Breast epithelium (tissue), 4 donors: ENCODE measurements around the gene TM4SF1. TPM values are rescaled to one million over a fixed set of nuclear protein-coding genes. Genes with fewer than 3 reads are reported as not detected.

Experiments used
- DNase-seq, 2 donors: peaks; one replicate each; pipeline ENCODE4 v3.0.0-alpha.2; 2019; ENCODE audit warnings: low spot score in 2 of 2
- H3K27ac ChIP-seq, 2 donors: fragments of 200-600 bp; sonication (generic) in 1 of 2; one replicate each; pipeline ENCODE4 v1.5.1; 2016 to 2019; ENCODE audit warnings: mild to moderate bottlenecking in 1 of 2
- H3K27me3 ChIP-seq, 2 donors: fragments of 200-600 bp; sonication (generic) in 1 of 2; one replicate each; pipeline versions ENCODE4 v1.5.1 to v1.6.0; 2017 to 2019; ENCODE audit warnings: control low read depth in 1 of 2, mild to moderate bottlenecking in 1 of 2
- H3K36me3 ChIP-seq: fragments of 200-600 bp; one replicate; pipeline ENCODE4 v1.5.1; 2019
- H3K4me1 ChIP-seq, 2 donors: fragments of 200-600 bp; sonication (generic); one replicate each; pipeline ENCODE4 v1.5.1; 2016 to 2019; ENCODE audit warnings: control low read depth in 1 of 2
- H3K4me3 ChIP-seq, 3 donors: fragments of 200-600 bp; sonication (generic); 1 replicate in 2 of 3; 2 replicates in 1 of 3; pipeline ENCODE4 v1.5.1; 2016 to 2019; ENCODE audit warnings: mild to moderate bottlenecking in 3 of 3, moderate library complexity in 2 of 3
- H3K9me3 ChIP-seq, 2 donors: fragments of 200-600 bp; sonication (generic) in 1 of 2; one replicate each; pipeline ENCODE4 v1.5.1; 2016 to 2019; ENCODE audit warnings: control low read depth in 1 of 2
- CTCF ChIP-seq, 3 donors: fragments of 450-650 bp; IDR thresholded peaks; one replicate each; pipeline ENCODE4 v1.5.1; 2016 to 2017; ENCODE audit warnings: antibody characterized with exemption in 3 of 3, mild to moderate bottlenecking in 3 of 3, moderate library complexity in 3 of 3
- POLR2A ChIP-seq: fragments of 450-650 bp; IDR thresholded peaks from one replicate; pipeline ENCODE4 v1.6.1; 2016; ENCODE audit warnings: antibody characterized with exemption, mild to moderate bottlenecking, moderate library complexity
- POLR2AphosphoS5 ChIP-seq, 3 donors: sonication (generic); formaldehyde crosslinking; IDR thresholded peaks; one replicate each; pipeline ENCODE4 v1.6.1; 2017; ENCODE audit warnings: antibody characterized with exemption in 3 of 3
- intact Hi-C: fragments of 100-400 bp; cut with DNase I; formaldehyde crosslinking; loops from one replicate; pipeline ENCODE4 v1.15.1; 2023; ENCODE audit warnings: low total_unique reads
- total RNA-seq, 3 donors: library from RNA; depleted of rRNA; stranded (reverse); fragments of >200 nt; gene quantifications; one replicate each; pipeline ENCODE4 v1.1.0, GENCODE V29; 2016

The TM4SF1 gene
- total RNA-seq, 3 donors from 2014 or later = 48.5 to 559 (median 290) TPM

- Histone ChIP-seq H3K4me3 (peak overlapping the region; percentile 36 to 60 (median 59)), H3K27me3 (no peaks in the 10 kb centered on the region), H3K36me3 (no peaks in the 10 kb centered on the region), H3K9me3 (no peaks in the 10 kb centered on the region), H3K4me1 (peaks cover 0 to 12% of the 10 kb centered on the region in 2 donors), H3K27ac (peak overlapping the region; percentile 85 to 96)
- intact Hi-C loops = loop anchor here (10.0 kb wide), 1 partner anchor 100 kb away; the partner anchor contains the start of gene TM4SF4
- TF ChIP-seq POLR2A (no peak), CTCF (IDR thresholded peaks at IDR 0.05) (no peak), POLR2AphosphoS5 (IDR thresholded peaks at IDR 0.05) (no peak)
- no peak for DNase-seq
These were observed 2.5 kb downstream of the TM4SF1 start for GRCh38 chr3:149374793-149375500.

- peaks cover 0 to 12% of the 10 kb centered on the region in 2 donors for H3K4me1 ChIP-seq
- H3K27me3 ChIP-seq = no peaks in the 10 kb centered on the region
- TF ChIP-seq CTCF (IDR thresholded peaks at IDR 0.05) (no peak), POLR2A (no peak), POLR2AphosphoS5 (IDR thresholded peaks at IDR 0.05) (no peak)
- no peaks in the 10 kb centered on the region for H3K36me3 ChIP-seq
- H3K4me3 ChIP-seq = no peak overlapping the region
- peak overlapping the region; percentile 85 to 96 for H3K27ac ChIP-seq
- intact Hi-C loops = loop anchor here (10.0 kb wide), 1 partner anchor 100 kb away; the partner anchor contains the start of gene TM4SF4
- no peak for DNase-seq
- no peaks in the 10 kb centered on the region for H3K9me3 ChIP-seq
These were observed 3.1 kb downstream of the TM4SF1 start for GRCh38 chr3:149374391-149374790.

GRCh38 chr3:149373235-149374125, 4.0 kb downstream of the TM4SF1 start:
- H3K27me3 ChIP-seq = no peaks in the 10 kb centered on the region
- peaks cover 0 to 12% of the 10 kb centered on the region in 2 donors for H3K4me1 ChIP-seq
- no peaks in the 10 kb centered on the region for H3K9me3 ChIP-seq
- no peak for TF ChIP-seq POLR2AphosphoS5 (IDR thresholded peaks at IDR 0.05)
- no peak for TF ChIP-seq CTCF (IDR thresholded peaks at IDR 0.05)
- TF ChIP-seq POLR2A = no peak
- peak overlapping the region; percentile 76 to 96 for H3K27ac ChIP-seq
- DNase-seq = no peak
- H3K4me3 ChIP-seq = peak overlapping the region in 1 of 3 donors; percentile 29
- intact Hi-C loops = loop anchor here (10.0 kb wide), 1 partner anchor 101 kb away; the partner anchor contains the start of gene TM4SF4
- H3K36me3 ChIP-seq = no peaks in the 10 kb centered on the region

GRCh38 chr3:149371723-149372114, 5.7 kb downstream of the TM4SF1 start:
- H3K9me3 ChIP-seq = no peaks in the 10 kb centered on the region
- H3K4me3 ChIP-seq = peak overlapping the region in 1 of 3 donors; percentile 14
- no peaks in the 10 kb centered on the region for H3K27me3 ChIP-seq
- intact Hi-C loops = loop anchor here (10.0 kb wide), 1 partner anchor 103 kb away; the partner anchor contains the start of gene TM4SF4
- H3K27ac ChIP-seq = peak overlapping the region; percentile 84 to 96
- no peak for DNase-seq
- no peaks in the 10 kb centered on the region for H3K36me3 ChIP-seq
- TF ChIP-seq CTCF (IDR thresholded peaks at IDR 0.05) (no peak), POLR2AphosphoS5 (IDR thresholded peaks at IDR 0.05) (no peak), POLR2A (no peak)
- H3K4me1 ChIP-seq = peaks cover 0 to 12% of the 10 kb centered on the region in 2 donors
